22Rv1 (cell line): Measurements from ENCODE around the gene LCN10.

ENCODE experiments used
- ZFX ChIP-seq: fragments of 450-650 bp; IDR thresholded peaks from 2 replicates; pipeline ENCODE4 v1.6.1; 2017; ENCODE audit warnings: antibody characterized with exemption, borderline replicate concordance
- TF ChIP-seq, protein P1 (sequence below): fragments of 450-650 bp; IDR thresholded peaks from 2 replicates; pipeline ENCODE4 v1.5.1; 2017; ENCODE audit warnings: mild to moderate bottlenecking

DNA sequence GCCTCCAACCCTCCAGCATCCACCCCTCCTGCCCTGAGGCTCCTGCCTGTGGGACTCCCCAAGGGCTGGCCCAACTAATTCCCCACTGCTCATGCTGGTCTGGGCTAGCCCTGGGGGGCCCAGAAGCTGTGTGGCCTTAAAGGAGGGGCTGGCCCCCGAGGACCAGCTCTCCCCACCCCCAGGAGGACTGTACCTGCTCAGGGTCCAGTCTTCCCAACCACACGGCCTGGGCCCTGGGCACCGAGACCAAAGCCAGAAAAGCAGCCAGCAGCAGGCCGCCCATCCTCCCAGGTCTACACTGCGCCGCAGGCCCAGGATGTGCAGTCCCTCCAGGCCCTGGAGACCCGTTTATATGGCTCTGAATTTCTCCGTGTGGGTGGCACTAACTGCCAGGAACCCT lies 5.5 kb upstream of the LCN10 start, which contains the start of gene LCN6:
- TF ChIP-seq, protein P1, sequence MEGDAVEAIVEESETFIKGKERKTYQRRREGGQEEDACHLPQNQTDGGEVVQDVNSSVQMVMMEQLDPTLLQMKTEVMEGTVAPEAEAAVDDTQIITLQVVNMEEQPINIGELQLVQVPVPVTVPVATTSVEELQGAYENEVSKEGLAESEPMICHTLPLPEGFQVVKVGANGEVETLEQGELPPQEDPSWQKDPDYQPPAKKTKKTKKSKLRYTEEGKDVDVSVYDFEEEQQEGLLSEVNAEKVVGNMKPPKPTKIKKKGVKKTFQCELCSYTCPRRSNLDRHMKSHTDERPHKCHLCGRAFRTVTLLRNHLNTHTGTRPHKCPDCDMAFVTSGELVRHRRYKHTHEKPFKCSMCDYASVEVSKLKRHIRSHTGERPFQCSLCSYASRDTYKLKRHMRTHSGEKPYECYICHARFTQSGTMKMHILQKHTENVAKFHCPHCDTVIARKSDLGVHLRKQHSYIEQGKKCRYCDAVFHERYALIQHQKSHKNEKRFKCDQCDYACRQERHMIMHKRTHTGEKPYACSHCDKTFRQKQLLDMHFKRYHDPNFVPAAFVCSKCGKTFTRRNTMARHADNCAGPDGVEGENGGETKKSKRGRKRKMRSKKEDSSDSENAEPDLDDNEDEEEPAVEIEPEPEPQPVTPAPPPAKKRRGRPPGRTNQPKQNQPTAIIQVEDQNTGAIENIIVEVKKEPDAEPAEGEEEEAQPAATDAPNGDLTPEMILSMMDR, result no peak
- TF ChIP-seq ZFX, result no peak
